ENCODE measurements around the gene NUDT4. TPM values are rescaled to one million over a fixed set of nuclear protein-coding genes. Genes with fewer than 3 reads are reported as not detected.

Gene NUDT4
- total and polyA plus RNA-seq, 2 of the 4 experiments (the other 2 are of a cell fraction): 23.6 to 25.6 TPM

- Histone ChIP-seq H3K4ac (ENCODE audit: low read depth, low read length) (no peak overlapping the region), H3K56ac (ENCODE audit: extremely low read depth, insufficient read depth, low read length) (no peak overlapping the region), H3K79me1 (ENCODE audit: low read depth in 1 of 2, low read length in 2 of 2) (peaks cover 11 to 40% of the 10 kb centered on the region in 2 experiments; a peak in 3 of 4 replicates), H3K18ac (ENCODE audit: low read depth, low read length) (no peak overlapping the region), H3K9me1 (ENCODE audit: insufficient read depth, low read length) (peaks cover 10% of the 10 kb centered on the region), H3K9me3 (ENCODE audit: control insufficient read depth, insufficient read depth, low read length) (no peaks in the 10 kb centered on the region), H4K20me1 (ENCODE audit: insufficient read depth, low read length) (peaks cover 35% of the 10 kb centered on the region), H3K14ac (replicated peaks; ENCODE audit: low read depth, low read length) (peak overlapping the region; percentile 47; the same call in 1 of the 2 replicates), H2BK15ac (ENCODE audit: low read depth, low read length) (no peak overlapping the region), H2AK5ac (ENCODE audit: low read depth, low read length) (no peak overlapping the region), H2BK120ac (ENCODE audit: low read depth, low read length) (no peak overlapping the region), H3K9ac (ENCODE audit: low read depth, low read length) (no peak overlapping the region), H4K5ac (ENCODE audit: low read depth, low read length) (no peak overlapping the region), H3K23ac (ENCODE audit: low read depth, low read length) (no peak overlapping the region), H3K27ac (ENCODE audit: insufficient read depth, low read length) (no peak overlapping the region), H4K8ac (ENCODE audit: low read depth in 2 of 2, low read length in 2 of 2) (no peak overlapping the region), H4K91ac (ENCODE audit: insufficient read depth, low read depth, low read length) (no peak overlapping the region), H3K4me3 (ENCODE audit: insufficient read depth, low read depth, low read length) (no peak overlapping the region), H2AFZ (replicated peaks; ENCODE audit: low read length, poor library complexity) (no peak overlapping the region), H2BK5ac (ENCODE audit: low read depth, low read length, poor library complexity, severe bottlenecking) (peak overlapping the region; percentile 29), H3K27me3 (ENCODE audit: control insufficient read depth, insufficient read depth, low read length) (no peaks in the 10 kb centered on the region), H3K4me1 (ENCODE audit: control insufficient read depth, insufficient read depth, low read length) (peaks cover 19% of the 10 kb centered on the region), H2AK9ac (replicated peaks; ENCODE audit: low read depth, low read length, poor library complexity) (no peak overlapping the region), H2BK20ac (ENCODE audit: low read depth, low read length) (no peak overlapping the region), H3K4me2 (ENCODE audit: low read depth, low read length) (no peak overlapping the region), H3K36me3 (ENCODE audit: control insufficient read depth, insufficient read depth, low read length) (no peaks in the 10 kb centered on the region)
- no TSS peak for BruUV-seq (replicated peaks)
- in situ Hi-C loops (cut with MboI; ENCODE audit: low sequenced_read_pairs) (loop anchor here (10.0 to 25.0 kb wide), 2 partner anchors 435 to 632 kb away; no protein-coding TSS in a partner anchor), dilution Hi-C loops (cut with HindIII; ENCODE audit: low sequenced_read_pairs, unreplicated experiment) (no loop called here), intact Hi-C loops (cut with micrococcal nuclease) (loop anchor here (1.0 to 5.0 kb wide), 2 partner anchors 432 to 492 kb away; partner anchors contain the start of gene EEA1)
- no CpG with 5 or more reads among the region's 1 CpG for WGBS, 2 experiments (ENCODE audit: extremely low coverage in 2 of 2, insufficient read length in 1 of 2)
- peak; percentile 49; the same call in 1 of the 2 replicates for ATAC-seq (ENCODE audit: low read depth)
- ChIA-PET POLR2A (ENCODE audit: unreplicated experiment) (no interaction called here), CTCF (interaction anchor here (0.5 to 2.6 kb wide), 9 partner anchors 9 to 682 kb away, joined by 4 to 8 read pairs (median 5); no protein-coding TSS in a partner anchor)
- peak; percentile 31; the same call in 1 of the 2 replicates for TF ChIP-seq CEBPB (IDR thresholded peaks at IDR 0.05; ENCODE audit: low read depth, low read length)
- peak; percentile 54 for TF ChIP-seq RAD21 (IDR thresholded peaks at IDR 0.05; ENCODE audit: low read length)
- no peak for TF ChIP-seq CHD1 (IDR thresholded peaks at IDR 0.05; ENCODE audit: low read depth, low read length)
- TF ChIP-seq, protein P1, sequence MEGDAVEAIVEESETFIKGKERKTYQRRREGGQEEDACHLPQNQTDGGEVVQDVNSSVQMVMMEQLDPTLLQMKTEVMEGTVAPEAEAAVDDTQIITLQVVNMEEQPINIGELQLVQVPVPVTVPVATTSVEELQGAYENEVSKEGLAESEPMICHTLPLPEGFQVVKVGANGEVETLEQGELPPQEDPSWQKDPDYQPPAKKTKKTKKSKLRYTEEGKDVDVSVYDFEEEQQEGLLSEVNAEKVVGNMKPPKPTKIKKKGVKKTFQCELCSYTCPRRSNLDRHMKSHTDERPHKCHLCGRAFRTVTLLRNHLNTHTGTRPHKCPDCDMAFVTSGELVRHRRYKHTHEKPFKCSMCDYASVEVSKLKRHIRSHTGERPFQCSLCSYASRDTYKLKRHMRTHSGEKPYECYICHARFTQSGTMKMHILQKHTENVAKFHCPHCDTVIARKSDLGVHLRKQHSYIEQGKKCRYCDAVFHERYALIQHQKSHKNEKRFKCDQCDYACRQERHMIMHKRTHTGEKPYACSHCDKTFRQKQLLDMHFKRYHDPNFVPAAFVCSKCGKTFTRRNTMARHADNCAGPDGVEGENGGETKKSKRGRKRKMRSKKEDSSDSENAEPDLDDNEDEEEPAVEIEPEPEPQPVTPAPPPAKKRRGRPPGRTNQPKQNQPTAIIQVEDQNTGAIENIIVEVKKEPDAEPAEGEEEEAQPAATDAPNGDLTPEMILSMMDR (conservative IDR thresholded peaks at IDR 0.05; ENCODE audit: low read depth, low read length): peak; percentile 63
- TF ChIP-seq SMC3 (IDR thresholded peaks at IDR 0.05; ENCODE audit: low read depth, low read length): peak; percentile 37; the same call in 1 of the 2 replicates
- no peak for TF ChIP-seq MAFK (IDR thresholded peaks at IDR 0.05; ENCODE audit: low read depth, low read length)
- peak; percentile 75 for DNase-seq
These were observed 41.8 kb downstream of the NUDT4 start for GRCh38 chr12:93419388-93420034.

Data from IMR-90 (cell line).